Fibroblast of lung (primary cell): Measurements from ENCODE around the gene APOL3. TPM values are rescaled to one million over a fixed set of nuclear protein-coding genes. Genes with fewer than 3 reads are reported as not detected.

Experiments
- DNase-seq, 2 donors: peaks; one replicate each; pipeline versions ENCODE4 v3.0.0 to v3.0.0-alpha.2; 2010; ENCODE audit warnings: low read depth in 2 of 2
- H2AFZ ChIP-seq: 2 replicates; pipeline ENCODE4 v1.5.1; 2012; ENCODE audit warnings: low read length, control low read depth, inconsistent platforms
- H3K27ac ChIP-seq: 2 replicates; pipeline ENCODE4 v1.5.1; 2011; ENCODE audit warnings: low read length, control low read depth; ENCODE audit not compliant: insufficient read depth
- H3K27me3 ChIP-seq: 2 replicates; pipeline ENCODE4 v1.5.1; 2011; ENCODE audit warnings: mild to moderate bottlenecking, low read length; ENCODE audit not compliant: control insufficient read depth, insufficient read depth
- H3K36me3 ChIP-seq: 2 replicates; pipeline ENCODE4 v1.5.1; 2011; ENCODE audit warnings: low read length; ENCODE audit not compliant: control insufficient read depth, insufficient read depth
- H3K4me1 ChIP-seq: 2 replicates; pipeline ENCODE4 v1.5.1; 2011; ENCODE audit warnings: low read length; ENCODE audit not compliant: control insufficient read depth, insufficient read depth; ENCODE audit errors: extremely low read depth
- H3K4me2 ChIP-seq: 2 replicates; pipeline ENCODE4 v1.5.1; 2011; ENCODE audit warnings: low read length, control low read depth; ENCODE audit not compliant: insufficient read depth; ENCODE audit errors: extremely low read depth
- H3K4me3 ChIP-seq, 4 experiments: fragments of 200-600 bp in 1 of 4; sonication (generic) in 1 of 4; replicated peaks in 1 of 4; 2 replicates each; pipeline ENCODE4 v1.5.1; 2011 to 2016; ENCODE audit warnings: low read length in 4 of 4, low read depth in 3 of 4, mild to moderate bottlenecking in 3 of 4, control low read depth in 2 of 4, inconsistent platforms in 1 of 4, mixed read lengths in 1 of 4; ENCODE audit not compliant: insufficient read depth in 1 of 4; ENCODE audit errors: control extremely low read depth in 1 of 4
- H3K79me2 ChIP-seq: 2 replicates; pipeline ENCODE4 v1.5.1; 2012; ENCODE audit warnings: mild to moderate bottlenecking, low read length, inconsistent platforms; ENCODE audit not compliant: control insufficient read depth, insufficient read depth
- H3K9ac ChIP-seq: 2 replicates; pipeline ENCODE4 v1.5.1; 2011; ENCODE audit warnings: mild to moderate bottlenecking, low read length, control low read depth; ENCODE audit not compliant: insufficient read depth
- H3K9me3 ChIP-seq: 2 replicates; pipeline ENCODE4 v1.5.1; 2012; ENCODE audit warnings: low read depth, low read length; ENCODE audit not compliant: control insufficient read depth, insufficient read depth
- H4K20me1 ChIP-seq: 2 replicates; pipeline ENCODE4 v1.5.1; 2011; ENCODE audit warnings: low read length; ENCODE audit not compliant: control insufficient read depth, insufficient read depth; ENCODE audit errors: extremely low read depth
- EZH2 ChIP-seq: IDR thresholded peaks from 2 replicates; pipeline ENCODE4 v1.5.1; 2012; ENCODE audit warnings: low read length, control low read depth, mild to moderate bottlenecking; ENCODE audit errors: missing control alignments
- polyA plus RNA-seq, 2 donors: library from polyadenylated mRNA; depleted of rRNA in 1 of 2; stranded (reverse) in 1 of 2; unstranded in 1 of 2; fragments of >200 nt; gene quantifications; 2 replicates each; pipeline ENCODE4 v1.2.1, GENCODE V29; 2011 to 2012; ENCODE audit warnings: missing spikeins in 1 of 2
- total RNA-seq: library from RNA; depleted of rRNA; stranded (reverse); fragments of >200 nt; gene quantifications from 2 replicates; pipeline ENCODE4 v1.2.1, GENCODE V29; 2014
- TF ChIP-seq, protein P1 (sequence below), 2 donors: IDR thresholded peaks in 1 of 2; conservative IDR thresholded peaks in 1 of 2; 1 replicate in 1 of 2; 2 replicates in 1 of 2; pipeline ENCODE4 v1.5.1; 2011 to 2012; ENCODE audit warnings: low read length in 2 of 2, control low read depth in 1 of 2, inconsistent platforms in 1 of 2, low read depth in 1 of 2, mild to moderate bottlenecking in 1 of 2

The APOL3 gene
- total and polyA plus RNA-seq, 2 donors (not counting 1 experiment from before 2014, with no cell fraction given) = 22.5 to 42.3 TPM

GRCh38 chr22:36177160-36177559, 16.6 kb upstream of the APOL3 start:
- Histone ChIP-seq H3K27ac (no peak overlapping the region), H3K27me3 (peaks cover 2% of the 10 kb centered on the region), H3K79me2 (no peaks in the 10 kb centered on the region), H2AFZ (no peak overlapping the region), H3K9ac (no peak overlapping the region), H3K9me3 (no peaks in the 10 kb centered on the region), H3K36me3 (no peaks in the 10 kb centered on the region), H4K20me1 (no peaks in the 10 kb centered on the region), H3K4me2 (no peak overlapping the region), H3K4me3 (no peak overlapping the region), H3K4me1 (no peaks in the 10 kb centered on the region)
- DNase-seq = no peak
- TF ChIP-seq, protein P1, sequence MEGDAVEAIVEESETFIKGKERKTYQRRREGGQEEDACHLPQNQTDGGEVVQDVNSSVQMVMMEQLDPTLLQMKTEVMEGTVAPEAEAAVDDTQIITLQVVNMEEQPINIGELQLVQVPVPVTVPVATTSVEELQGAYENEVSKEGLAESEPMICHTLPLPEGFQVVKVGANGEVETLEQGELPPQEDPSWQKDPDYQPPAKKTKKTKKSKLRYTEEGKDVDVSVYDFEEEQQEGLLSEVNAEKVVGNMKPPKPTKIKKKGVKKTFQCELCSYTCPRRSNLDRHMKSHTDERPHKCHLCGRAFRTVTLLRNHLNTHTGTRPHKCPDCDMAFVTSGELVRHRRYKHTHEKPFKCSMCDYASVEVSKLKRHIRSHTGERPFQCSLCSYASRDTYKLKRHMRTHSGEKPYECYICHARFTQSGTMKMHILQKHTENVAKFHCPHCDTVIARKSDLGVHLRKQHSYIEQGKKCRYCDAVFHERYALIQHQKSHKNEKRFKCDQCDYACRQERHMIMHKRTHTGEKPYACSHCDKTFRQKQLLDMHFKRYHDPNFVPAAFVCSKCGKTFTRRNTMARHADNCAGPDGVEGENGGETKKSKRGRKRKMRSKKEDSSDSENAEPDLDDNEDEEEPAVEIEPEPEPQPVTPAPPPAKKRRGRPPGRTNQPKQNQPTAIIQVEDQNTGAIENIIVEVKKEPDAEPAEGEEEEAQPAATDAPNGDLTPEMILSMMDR (conservative IDR thresholded peaks at IDR 0.05 in 1 of 2, IDR thresholded peaks at IDR 0.05 in 1 of 2; ENCODE audit: low read depth in 1 of 2, low read length in 2 of 2) = no peak
- no peak for TF ChIP-seq EZH2

GRCh38 chr22:36175892-36176291, 15.3 kb upstream of the APOL3 start:
- Histone ChIP-seq H3K27ac (no peak overlapping the region), H3K4me1 (no peaks in the 10 kb centered on the region), H4K20me1 (no peaks in the 10 kb centered on the region), H3K4me3 (no peak overlapping the region), H3K4me2 (no peak overlapping the region), H3K9ac (no peak overlapping the region), H3K36me3 (no peaks in the 10 kb centered on the region), H3K79me2 (no peaks in the 10 kb centered on the region), H3K27me3 (no peaks in the 10 kb centered on the region), H3K9me3 (no peaks in the 10 kb centered on the region), H2AFZ (no peak overlapping the region)
- DNase-seq = no peak
- TF ChIP-seq EZH2 = no peak
- TF ChIP-seq, protein P1 (conservative IDR thresholded peaks at IDR 0.05 in 1 of 2, IDR thresholded peaks at IDR 0.05 in 1 of 2; ENCODE audit: low read depth in 1 of 2, low read length in 2 of 2) = no peak

GRCh38 chr22:36171941-36172340, 11.4 kb upstream of the APOL3 start:
- H3K4me3 ChIP-seq = no peak overlapping the region
- TF ChIP-seq, protein P1 (conservative IDR thresholded peaks at IDR 0.05 in 1 of 2, IDR thresholded peaks at IDR 0.05 in 1 of 2; ENCODE audit: low read depth in 1 of 2, low read length in 2 of 2) = no peak
- no peak for TF ChIP-seq EZH2
- H3K4me2 ChIP-seq = no peak overlapping the region
- no peaks in the 10 kb centered on the region for H3K4me1 ChIP-seq
- H4K20me1 ChIP-seq = no peaks in the 10 kb centered on the region
- DNase-seq = no peak
- no peaks in the 10 kb centered on the region for H3K36me3 ChIP-seq
- H3K27ac ChIP-seq = no peak overlapping the region
- H3K9ac ChIP-seq = no peak overlapping the region
- H3K79me2 ChIP-seq = no peaks in the 10 kb centered on the region
- no peaks in the 10 kb centered on the region for H3K9me3 ChIP-seq
- H2AFZ ChIP-seq = no peak overlapping the region
- H3K27me3 ChIP-seq = no peaks in the 10 kb centered on the region
